Measurements from ENCODE around the gene DAGLA. TPM values are rescaled to one million over a fixed set of nuclear protein-coding genes. Genes with fewer than 3 reads are reported as not detected.

Gene DAGLA, protein sequence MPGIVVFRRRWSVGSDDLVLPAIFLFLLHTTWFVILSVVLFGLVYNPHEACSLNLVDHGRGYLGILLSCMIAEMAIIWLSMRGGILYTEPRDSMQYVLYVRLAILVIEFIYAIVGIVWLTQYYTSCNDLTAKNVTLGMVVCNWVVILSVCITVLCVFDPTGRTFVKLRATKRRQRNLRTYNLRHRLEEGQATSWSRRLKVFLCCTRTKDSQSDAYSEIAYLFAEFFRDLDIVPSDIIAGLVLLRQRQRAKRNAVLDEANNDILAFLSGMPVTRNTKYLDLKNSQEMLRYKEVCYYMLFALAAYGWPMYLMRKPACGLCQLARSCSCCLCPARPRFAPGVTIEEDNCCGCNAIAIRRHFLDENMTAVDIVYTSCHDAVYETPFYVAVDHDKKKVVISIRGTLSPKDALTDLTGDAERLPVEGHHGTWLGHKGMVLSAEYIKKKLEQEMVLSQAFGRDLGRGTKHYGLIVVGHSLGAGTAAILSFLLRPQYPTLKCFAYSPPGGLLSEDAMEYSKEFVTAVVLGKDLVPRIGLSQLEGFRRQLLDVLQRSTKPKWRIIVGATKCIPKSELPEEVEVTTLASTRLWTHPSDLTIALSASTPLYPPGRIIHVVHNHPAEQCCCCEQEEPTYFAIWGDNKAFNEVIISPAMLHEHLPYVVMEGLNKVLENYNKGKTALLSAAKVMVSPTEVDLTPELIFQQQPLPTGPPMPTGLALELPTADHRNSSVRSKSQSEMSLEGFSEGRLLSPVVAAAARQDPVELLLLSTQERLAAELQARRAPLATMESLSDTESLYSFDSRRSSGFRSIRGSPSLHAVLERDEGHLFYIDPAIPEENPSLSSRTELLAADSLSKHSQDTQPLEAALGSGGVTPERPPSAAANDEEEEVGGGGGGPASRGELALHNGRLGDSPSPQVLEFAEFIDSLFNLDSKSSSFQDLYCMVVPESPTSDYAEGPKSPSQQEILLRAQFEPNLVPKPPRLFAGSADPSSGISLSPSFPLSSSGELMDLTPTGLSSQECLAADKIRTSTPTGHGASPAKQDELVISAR
- total RNA-seq (1 to 10 TPM; 7.1 to 8.3 TPM), polyA plus RNA-seq (ENCODE audit: insufficient read depth, low read depth, low replicate concordance) (5.1 TPM)
- long read RNA-seq, donor 1, partial matches to known transcripts: 77 of 129 reads
- long read RNA-seq, donor 1, other reads (novel, unspliced or antisense): 52 of 129 reads
- long read RNA-seq, donor 2, partial matches to known transcripts: 150 of 150 reads
- long read RNA-seq, donor 2, other reads (novel, unspliced or antisense): 0 of 150 reads

DNA sequence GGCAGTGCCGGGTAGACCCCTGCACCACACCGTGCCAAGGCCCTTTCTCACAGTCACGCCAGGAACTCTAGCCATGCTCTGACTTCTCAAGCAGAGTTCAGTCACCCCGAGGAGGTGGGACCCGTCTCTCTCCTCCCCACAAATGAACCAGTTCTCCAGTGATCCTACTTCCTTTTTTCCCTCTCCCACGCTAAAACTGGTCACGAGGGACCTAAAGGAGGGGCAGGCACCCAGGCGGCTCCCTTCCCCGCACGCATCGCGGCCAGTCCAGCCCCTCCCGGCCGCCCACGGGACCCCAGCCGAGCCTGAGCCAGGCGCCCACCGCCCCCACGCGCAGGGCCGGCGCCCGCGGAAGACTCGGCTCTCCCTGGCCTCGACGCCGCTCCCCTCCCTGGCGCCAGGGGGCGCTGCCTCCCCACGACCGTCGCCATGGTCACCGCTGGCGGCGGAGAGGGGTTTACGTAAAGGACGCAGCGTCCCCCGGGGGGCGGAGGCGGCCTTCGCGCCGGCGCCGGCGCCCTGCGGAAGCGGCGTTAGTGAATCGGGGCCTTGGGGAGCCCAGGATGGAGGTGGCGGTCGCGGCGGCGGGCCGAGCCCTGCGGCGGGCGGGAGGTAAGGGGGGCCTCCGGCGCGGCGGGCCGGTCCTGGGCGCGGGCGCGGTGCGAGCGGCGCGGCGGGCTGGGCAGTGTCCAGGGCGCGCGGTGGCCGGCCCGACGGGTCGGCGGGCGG lies at the start of gene DAGLA:
Gene DAGLA, plus strand, starts transcription at position 499 of the 729 bp plus-strand sequence. CDS start 39,765 bp downstream, outside the sequence.
- Histone ChIP-seq H3K9me3 (no peaks in the 10 kb centered on the region), H3K4me3 (peak within 1 kb of the TSS; percentile 53 to 62), H3K4me1 (peaks cover 36% of the 10 kb centered on the region), H3K27ac (peak within 1 kb of the TSS in 1 of 2 donors; percentile 36), H3K36me3 (ENCODE audit: low read depth, missing control alignments) (no peaks in the 10 kb centered on the region), H3K27me3 (no peaks in the 10 kb centered on the region)
- TF ChIP-seq, protein P1, sequence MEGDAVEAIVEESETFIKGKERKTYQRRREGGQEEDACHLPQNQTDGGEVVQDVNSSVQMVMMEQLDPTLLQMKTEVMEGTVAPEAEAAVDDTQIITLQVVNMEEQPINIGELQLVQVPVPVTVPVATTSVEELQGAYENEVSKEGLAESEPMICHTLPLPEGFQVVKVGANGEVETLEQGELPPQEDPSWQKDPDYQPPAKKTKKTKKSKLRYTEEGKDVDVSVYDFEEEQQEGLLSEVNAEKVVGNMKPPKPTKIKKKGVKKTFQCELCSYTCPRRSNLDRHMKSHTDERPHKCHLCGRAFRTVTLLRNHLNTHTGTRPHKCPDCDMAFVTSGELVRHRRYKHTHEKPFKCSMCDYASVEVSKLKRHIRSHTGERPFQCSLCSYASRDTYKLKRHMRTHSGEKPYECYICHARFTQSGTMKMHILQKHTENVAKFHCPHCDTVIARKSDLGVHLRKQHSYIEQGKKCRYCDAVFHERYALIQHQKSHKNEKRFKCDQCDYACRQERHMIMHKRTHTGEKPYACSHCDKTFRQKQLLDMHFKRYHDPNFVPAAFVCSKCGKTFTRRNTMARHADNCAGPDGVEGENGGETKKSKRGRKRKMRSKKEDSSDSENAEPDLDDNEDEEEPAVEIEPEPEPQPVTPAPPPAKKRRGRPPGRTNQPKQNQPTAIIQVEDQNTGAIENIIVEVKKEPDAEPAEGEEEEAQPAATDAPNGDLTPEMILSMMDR (IDR thresholded peaks at IDR 0.05): peak; percentile 96 to 99 (median 97)
- no peak for TF ChIP-seq POLR2A (IDR thresholded peaks at IDR 0.05)
- intact Hi-C loops (cut with DNase I; ENCODE audit: low total_unique reads): loop anchor here (5.0 kb wide), 1 partner anchor 52 kb away; no protein-coding TSS in a partner anchor
- peak; percentile 83 for DNase-seq
- WGBS, 2 donors: 2% methylated on average over 26 to 42 of the region's 84 CpGs

DNA sequence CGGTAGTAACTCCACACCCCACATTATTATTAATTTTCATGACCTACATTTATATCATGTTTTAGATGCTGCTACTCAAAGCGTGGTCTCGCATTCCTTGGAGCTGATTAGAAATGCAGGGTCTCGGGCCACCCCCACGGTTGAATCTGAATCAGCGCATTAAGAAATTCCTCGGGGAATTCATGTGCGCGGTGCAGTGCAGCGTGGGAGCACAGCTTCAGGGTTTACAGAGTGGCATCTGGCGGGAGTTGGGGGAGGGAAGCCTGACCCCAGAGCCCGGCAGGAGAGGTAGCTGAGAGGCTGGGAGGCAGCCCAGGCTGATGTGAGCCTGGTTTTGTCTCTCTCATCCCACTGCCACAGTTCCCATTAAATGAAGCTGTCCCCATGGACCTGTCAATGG lies 48.1 kb upstream of the DAGLA start:
- DNase-seq: peak; percentile 43
- no peaks in the 10 kb centered on the region for H3K9me3 ChIP-seq
- TF ChIP-seq POLR2A (IDR thresholded peaks at IDR 0.05): no peak

DNA sequence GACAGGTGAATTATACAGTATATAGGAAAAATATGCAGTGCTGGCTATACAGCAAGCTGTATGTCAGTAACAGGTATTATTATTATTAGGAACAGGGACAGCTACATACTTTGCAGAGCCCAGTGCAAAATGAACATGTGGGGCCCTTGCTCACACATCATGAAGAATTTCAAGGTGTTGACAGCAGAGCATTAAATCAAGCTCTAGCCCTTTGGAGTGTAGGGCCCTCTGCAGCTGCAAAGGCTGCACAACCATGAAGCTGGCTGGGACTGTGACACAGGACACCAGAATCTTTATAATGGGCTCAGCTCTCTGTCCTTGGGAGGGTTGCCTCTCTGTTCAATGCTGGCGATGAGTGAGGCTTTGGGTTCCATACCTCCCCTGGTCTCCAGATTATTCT lies 44.9 kb upstream of the DAGLA start:
- no peaks in the 10 kb centered on the region for H3K27me3 ChIP-seq
- H3K36me3 ChIP-seq (ENCODE audit: low read depth, missing control alignments): no peaks in the 10 kb centered on the region
- no peak overlapping the region for H3K27ac ChIP-seq
- DNase-seq: no peak
- no peak overlapping the region for H3K4me3 ChIP-seq
- no peak for TF ChIP-seq POLR2A (IDR thresholded peaks at IDR 0.05)
- TF ChIP-seq, protein P1 (IDR thresholded peaks at IDR 0.05): no peak
- no peaks in the 10 kb centered on the region for H3K4me1 ChIP-seq
- intact Hi-C loops (cut with DNase I; ENCODE audit: low total_unique reads): loop anchor here (10.0 kb wide), 1 partner anchor 151 kb away; a partner anchor contains a TSS
- WGBS, 2 donors: 89 to 100% methylated on average over 1 of the region's 1 CpG
- no peaks in the 10 kb centered on the region for H3K9me3 ChIP-seq

More for the DNA sequence above, 48.1 kb upstream of the DAGLA start:
- intact Hi-C loops (cut with DNase I; ENCODE audit: low total_unique reads): loop anchor here (10.0 kb wide), 1 partner anchor 147 kb away; a partner anchor contains a TSS
- H3K27ac ChIP-seq: no peak overlapping the region
- no peak overlapping the region for H3K4me3 ChIP-seq
- peaks cover 9% of the 10 kb centered on the region for H3K4me1 ChIP-seq
- no peaks in the 10 kb centered on the region for H3K36me3 ChIP-seq (ENCODE audit: low read depth, missing control alignments)
- H3K27me3 ChIP-seq: no peaks in the 10 kb centered on the region
- WGBS, 2 donors: 74 to 83% methylated on average over 12 of the region's 12 CpGs

DNA sequence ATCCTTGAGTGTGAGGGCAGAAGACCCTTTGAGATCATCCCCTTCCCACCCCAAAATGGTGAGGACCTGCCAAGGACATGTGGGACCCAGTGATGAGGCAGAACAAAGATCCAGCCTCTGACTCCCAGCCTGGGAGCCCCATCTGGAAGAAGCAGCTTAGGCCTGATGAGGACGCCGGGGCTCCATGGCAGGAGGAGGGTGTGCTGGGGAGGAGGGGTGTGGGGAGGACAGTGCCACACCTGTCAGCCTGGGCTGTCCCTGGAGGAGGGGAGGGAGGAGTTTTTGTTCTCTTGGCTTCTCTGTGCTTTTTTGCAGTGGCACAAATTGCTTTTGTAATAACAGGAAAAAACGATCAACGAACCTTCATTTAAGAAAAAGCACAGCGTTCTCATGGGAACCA lies 44.4 kb upstream of the DAGLA start:
- WGBS, 2 donors: 87% methylated on average over 5 of the region's 5 CpGs
- H3K36me3 ChIP-seq (ENCODE audit: low read depth, missing control alignments): no peaks in the 10 kb centered on the region
- DNase-seq: no peak
- H3K4me1 ChIP-seq: no peaks in the 10 kb centered on the region
- TF ChIP-seq, protein P1 (IDR thresholded peaks at IDR 0.05): no peak
- TF ChIP-seq POLR2A (IDR thresholded peaks at IDR 0.05): no peak
- intact Hi-C loops (cut with DNase I; ENCODE audit: low total_unique reads): loop anchor here (10.0 kb wide), 1 partner anchor 151 kb away; a partner anchor contains a TSS
- H3K27ac ChIP-seq: no peak overlapping the region
- H3K9me3 ChIP-seq: no peaks in the 10 kb centered on the region
- H3K4me3 ChIP-seq: no peak overlapping the region
- H3K27me3 ChIP-seq: no peaks in the 10 kb centered on the region
